ENCODE data around the gene ORMDL2.

The ORMDL2 gene

DNA sequence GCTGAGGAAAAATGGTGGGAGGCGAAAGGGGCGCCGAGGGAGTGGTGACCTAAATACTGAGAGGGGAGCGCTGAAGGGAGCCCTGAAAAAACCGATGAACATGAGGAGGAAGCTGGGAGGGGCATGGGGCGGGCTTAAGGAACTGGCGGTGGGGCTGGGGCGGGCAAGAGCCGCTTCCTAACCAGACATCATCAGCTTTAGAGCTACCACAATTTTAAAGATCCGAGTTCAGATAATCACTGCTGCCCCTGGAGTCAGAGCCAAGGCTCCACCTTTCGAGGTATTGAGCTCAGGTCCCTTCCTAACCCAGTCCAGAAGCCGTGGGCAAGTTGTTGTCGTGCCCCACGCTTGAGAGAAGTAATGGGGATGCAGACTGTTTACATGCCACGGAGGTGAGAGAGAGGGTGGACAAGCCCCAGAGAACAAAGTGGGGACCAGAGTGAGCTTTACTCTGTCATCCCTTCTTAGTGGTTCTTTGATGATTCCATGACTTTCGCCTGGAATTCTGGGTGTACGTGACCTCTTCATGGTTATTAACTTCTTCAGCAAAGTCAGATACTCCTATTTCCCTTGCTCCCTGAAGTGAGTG lies 393 bp downstream of the ORMDL2 start:
- no peak overlapping the region for H4K91ac ChIP-seq (ENCODE audit: low read depth, low read length, poor library complexity)
- H3K9me3 ChIP-seq (replicated peaks in 1 of 2; ENCODE audit: control insufficient read depth in 2 of 2, insufficient read depth in 1 of 2, low read depth in 1 of 2, low read length in 2 of 2), result no peaks in the 10 kb centered on the region
- H3K36me3 ChIP-seq (replicated peaks in 1 of 2; ENCODE audit: control insufficient read depth in 2 of 2, insufficient read depth in 2 of 2, low read length in 2 of 2), result peaks cover 29 to 77% of the 10 kb centered on the region in 2 donors
- H3K4me1 ChIP-seq (ENCODE audit: control insufficient read depth in 2 of 2, insufficient read depth in 1 of 2, low read depth in 1 of 2, low read length in 2 of 2), result peaks cover 1 to 6% of the 10 kb centered on the region in 2 donors
- no peak overlapping the region for H3K18ac ChIP-seq (ENCODE audit: low read length)
- H2BK15ac ChIP-seq (ENCODE audit: low read length), result no peak overlapping the region
- no peak overlapping the region for H2BK12ac ChIP-seq (ENCODE audit: low read length)
- H3K23ac ChIP-seq (ENCODE audit: low read depth, low read length, poor library complexity), result peak overlapping the region; percentile 62
- H3K14ac ChIP-seq (ENCODE audit: low read length), result no peak overlapping the region
- no peak overlapping the region for H3K4ac ChIP-seq (ENCODE audit: low read length)
- no peak overlapping the region for H4K8ac ChIP-seq (ENCODE audit: low read depth, low read length)
- H3K79me1 ChIP-seq (ENCODE audit: low read depth, low read length), result peaks cover 7% of the 10 kb centered on the region
- DNase-seq (ENCODE audit: low spot score), result no peak
- peak overlapping the region; percentile 85 for H2AFZ ChIP-seq (ENCODE audit: low read length)
- peak overlapping the region; percentile 83 for H3K4me2 ChIP-seq (ENCODE audit: insufficient read depth, low read length, poor library complexity, severe bottlenecking)
- H2BK120ac ChIP-seq (ENCODE audit: low read depth, low read length), result no peak overlapping the region
- H3K9ac ChIP-seq (ENCODE audit: low read depth, low read length, poor library complexity), result peak overlapping the region; percentile 85
- no peak overlapping the region for H2BK5ac ChIP-seq (ENCODE audit: low read length)
- no CpG with 5 or more reads among the region's 17 CpGs for WGBS, 2 donors (ENCODE audit: extremely low coverage in 2 of 2, insufficient read length in 2 of 2, insufficient replicate concordance in 1 of 2)
- no peak overlapping the region for H2AK5ac ChIP-seq (ENCODE audit: low read depth, low read length)
- peak overlapping the region; percentile 74 to 90 for H3K4me3 ChIP-seq (ENCODE audit: low read length in 2 of 2)
- H3K27me3 ChIP-seq (ENCODE audit: control insufficient read depth in 3 of 3, insufficient read depth in 3 of 3, low read depth in 1 of 3, low read length in 3 of 3), result no peaks in the 10 kb centered on the region
- H3K27ac ChIP-seq (replicated peaks; ENCODE audit: low read length), result no peak overlapping the region

DNA sequence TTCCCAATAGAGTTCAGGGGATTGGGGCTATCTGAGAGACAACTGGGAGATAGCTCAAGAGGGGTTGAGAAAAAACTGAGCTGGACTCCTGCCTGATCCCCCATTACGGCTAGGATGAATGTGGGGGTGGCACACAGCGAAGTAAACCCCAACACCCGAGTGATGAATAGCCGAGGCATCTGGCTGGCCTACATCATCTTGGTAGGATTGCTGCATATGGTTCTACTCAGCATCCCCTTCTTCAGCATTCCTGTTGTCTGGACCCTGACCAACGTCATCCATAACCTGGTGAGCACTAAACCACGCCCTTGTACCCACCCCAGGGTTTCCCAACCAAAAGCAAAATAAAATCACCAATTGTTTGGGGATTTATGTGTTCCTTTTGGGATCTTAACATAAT lies 1.0 kb downstream of the ORMDL2 start:
- Histone ChIP-seq H3K27me3 (ENCODE audit: control insufficient read depth in 3 of 3, insufficient read depth in 3 of 3, low read depth in 1 of 3, low read length in 3 of 3) (no peaks in the 10 kb centered on the region), H3K9ac (ENCODE audit: low read depth, low read length, poor library complexity) (no peak overlapping the region), H2AK5ac (ENCODE audit: low read depth, low read length) (no peak overlapping the region), H3K79me1 (ENCODE audit: low read depth, low read length) (peaks cover 7% of the 10 kb centered on the region), H3K18ac (ENCODE audit: low read length) (no peak overlapping the region), H2BK12ac (ENCODE audit: low read length) (no peak overlapping the region), H3K36me3 (replicated peaks in 1 of 2; ENCODE audit: control insufficient read depth in 2 of 2, insufficient read depth in 2 of 2, low read length in 2 of 2) (peaks cover 30 to 77% of the 10 kb centered on the region in 2 donors), H2AFZ (ENCODE audit: low read length) (no peak overlapping the region), H2BK5ac (ENCODE audit: low read length) (no peak overlapping the region), H4K8ac (ENCODE audit: low read depth, low read length) (no peak overlapping the region), H3K27ac (replicated peaks; ENCODE audit: low read length) (no peak overlapping the region), H3K4me3 (ENCODE audit: low read length in 2 of 2) (peak overlapping the region in 1 of 2 donors; percentile 74), H3K14ac (ENCODE audit: low read length) (no peak overlapping the region), H3K9me3 (replicated peaks in 1 of 2; ENCODE audit: control insufficient read depth in 2 of 2, insufficient read depth in 1 of 2, low read depth in 1 of 2, low read length in 2 of 2) (no peaks in the 10 kb centered on the region), H2BK120ac (ENCODE audit: low read depth, low read length) (no peak overlapping the region), H3K4ac (ENCODE audit: low read length) (no peak overlapping the region), H2BK15ac (ENCODE audit: low read length) (no peak overlapping the region), H3K4me1 (ENCODE audit: control insufficient read depth in 2 of 2, insufficient read depth in 1 of 2, low read depth in 1 of 2, low read length in 2 of 2) (peaks cover 1 to 6% of the 10 kb centered on the region in 2 donors), H3K4me2 (ENCODE audit: insufficient read depth, low read length, poor library complexity, severe bottlenecking) (no peak overlapping the region), H4K91ac (ENCODE audit: low read depth, low read length, poor library complexity) (no peak overlapping the region), H3K23ac (ENCODE audit: low read depth, low read length, poor library complexity) (no peak overlapping the region)
- DNase-seq (ENCODE audit: low spot score), result no peak
- WGBS, 2 donors (ENCODE audit: extremely low coverage in 2 of 2, insufficient read length in 2 of 2, insufficient replicate concordance in 1 of 2), result no CpG with 5 or more reads among the region's 6 CpGs

DNA sequence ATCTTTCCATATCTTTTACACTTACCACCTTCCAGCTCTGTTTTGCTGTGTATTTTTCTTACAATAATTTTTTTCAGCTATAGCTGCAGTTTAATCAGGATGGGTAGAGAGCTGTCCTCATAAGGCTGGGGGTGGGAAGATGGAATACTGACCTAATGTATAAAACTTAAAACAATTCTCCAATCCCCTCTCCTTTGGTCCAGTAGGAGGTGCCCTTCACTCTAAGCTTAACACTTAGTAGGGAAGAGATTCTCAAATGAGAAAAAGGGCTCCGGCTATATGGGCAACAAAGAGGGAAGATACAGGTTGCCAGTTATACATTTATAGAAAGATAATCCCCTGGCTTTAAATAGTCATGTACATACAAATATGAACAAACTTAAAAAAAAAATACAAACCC lies 2.8 kb downstream of the ORMDL2 start:
- no peak overlapping the region for H3K18ac ChIP-seq (ENCODE audit: low read length)
- no peak overlapping the region for H3K4me3 ChIP-seq (ENCODE audit: low read length in 2 of 2)
- WGBS, 2 donors (ENCODE audit: extremely low coverage in 2 of 2, insufficient read length in 2 of 2, insufficient replicate concordance in 1 of 2), result no CpG with 5 or more reads among the region's 1 CpG
- peaks cover 28 to 75% of the 10 kb centered on the region in 2 donors for H3K36me3 ChIP-seq (replicated peaks in 1 of 2; ENCODE audit: control insufficient read depth in 2 of 2, insufficient read depth in 2 of 2, low read length in 2 of 2)
- peaks cover 1 to 9% of the 10 kb centered on the region in 2 donors for H3K4me1 ChIP-seq (ENCODE audit: control insufficient read depth in 2 of 2, insufficient read depth in 1 of 2, low read depth in 1 of 2, low read length in 2 of 2)
- no peak overlapping the region for H2BK5ac ChIP-seq (ENCODE audit: low read length)
- H4K91ac ChIP-seq (ENCODE audit: low read depth, low read length, poor library complexity), result no peak overlapping the region
- no peak overlapping the region for H2BK15ac ChIP-seq (ENCODE audit: low read length)
- no peaks in the 10 kb centered on the region for H3K27me3 ChIP-seq (ENCODE audit: control insufficient read depth in 3 of 3, insufficient read depth in 3 of 3, low read depth in 1 of 3, low read length in 3 of 3)
- peaks cover 4% of the 10 kb centered on the region for H3K79me1 ChIP-seq (ENCODE audit: low read depth, low read length)
- H3K23ac ChIP-seq (ENCODE audit: low read depth, low read length, poor library complexity), result no peak overlapping the region
- H3K9me3 ChIP-seq (replicated peaks in 1 of 2; ENCODE audit: control insufficient read depth in 2 of 2, insufficient read depth in 1 of 2, low read depth in 1 of 2, low read length in 2 of 2), result no peaks in the 10 kb centered on the region
- no peak overlapping the region for H2AFZ ChIP-seq (ENCODE audit: low read length)
- no peak overlapping the region for H2BK120ac ChIP-seq (ENCODE audit: low read depth, low read length)
- no peak overlapping the region for H3K14ac ChIP-seq (ENCODE audit: low read length)
- no peak overlapping the region for H2AK5ac ChIP-seq (ENCODE audit: low read depth, low read length)
- H2BK12ac ChIP-seq (ENCODE audit: low read length), result no peak overlapping the region
- DNase-seq (ENCODE audit: low spot score), result no peak
- H3K4ac ChIP-seq (ENCODE audit: low read length), result no peak overlapping the region
- no peak overlapping the region for H3K4me2 ChIP-seq (ENCODE audit: insufficient read depth, low read length, poor library complexity, severe bottlenecking)
- no peak overlapping the region for H3K27ac ChIP-seq (replicated peaks; ENCODE audit: low read length)
- no peak overlapping the region for H4K8ac ChIP-seq (ENCODE audit: low read depth, low read length)
- no peak overlapping the region for H3K9ac ChIP-seq (ENCODE audit: low read depth, low read length, poor library complexity)

DNA sequence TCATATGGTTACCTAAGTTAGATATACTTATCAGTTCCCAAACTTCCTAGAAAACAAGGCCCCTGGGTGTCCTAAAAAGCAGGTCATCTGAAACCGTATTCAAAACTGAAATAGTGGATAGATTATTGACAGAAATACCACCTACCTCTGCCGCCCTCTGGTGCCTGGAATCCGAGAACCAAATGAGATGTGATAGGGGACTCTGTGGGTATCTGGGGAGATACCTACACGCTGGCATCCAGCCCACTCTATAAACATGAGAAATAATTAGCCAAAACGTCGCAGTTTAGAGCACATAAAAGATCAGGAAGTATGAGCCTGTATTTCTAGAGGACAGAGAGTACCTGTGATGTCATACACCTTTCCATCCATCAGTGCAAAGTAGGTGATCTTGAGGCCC lies 4.4 kb downstream of the ORMDL2 start:
- Histone ChIP-seq H3K9ac (ENCODE audit: low read depth, low read length, poor library complexity) (no peak overlapping the region), H2BK120ac (ENCODE audit: low read depth, low read length) (no peak overlapping the region), H3K4me2 (ENCODE audit: insufficient read depth, low read length, poor library complexity, severe bottlenecking) (no peak overlapping the region), H2BK15ac (ENCODE audit: low read length) (no peak overlapping the region), H3K14ac (ENCODE audit: low read length) (no peak overlapping the region), H3K4ac (ENCODE audit: low read length) (no peak overlapping the region), H3K27ac (replicated peaks; ENCODE audit: low read length) (peak overlapping the region; percentile 26), H2AFZ (ENCODE audit: low read length) (no peak overlapping the region), H2BK12ac (ENCODE audit: low read length) (no peak overlapping the region), H3K9me3 (replicated peaks in 1 of 2; ENCODE audit: control insufficient read depth in 2 of 2, insufficient read depth in 1 of 2, low read depth in 1 of 2, low read length in 2 of 2) (no peaks in the 10 kb centered on the region), H3K23ac (ENCODE audit: low read depth, low read length, poor library complexity) (no peak overlapping the region), H4K8ac (ENCODE audit: low read depth, low read length) (no peak overlapping the region), H3K36me3 (replicated peaks in 1 of 2; ENCODE audit: control insufficient read depth in 2 of 2, insufficient read depth in 2 of 2, low read length in 2 of 2) (peaks cover 28 to 83% of the 10 kb centered on the region in 2 donors), H3K18ac (ENCODE audit: low read length) (no peak overlapping the region), H3K4me3 (ENCODE audit: low read length in 2 of 2) (no peak overlapping the region), H2BK5ac (ENCODE audit: low read length) (no peak overlapping the region), H3K4me1 (ENCODE audit: control insufficient read depth in 2 of 2, insufficient read depth in 1 of 2, low read depth in 1 of 2, low read length in 2 of 2) (peaks cover 1 to 8% of the 10 kb centered on the region in 2 donors), H2AK5ac (ENCODE audit: low read depth, low read length) (no peak overlapping the region), H3K27me3 (ENCODE audit: control insufficient read depth in 3 of 3, insufficient read depth in 3 of 3, low read depth in 1 of 3, low read length in 3 of 3) (no peaks in the 10 kb centered on the region), H3K79me1 (ENCODE audit: low read depth, low read length) (peaks cover 5% of the 10 kb centered on the region), H4K91ac (ENCODE audit: low read depth, low read length, poor library complexity) (no peak overlapping the region)
- no peak for DNase-seq (ENCODE audit: low spot score)
- no CpG with 5 or more reads among the region's 6 CpGs for WGBS, 2 donors (ENCODE audit: extremely low coverage in 2 of 2, insufficient read length in 2 of 2, insufficient replicate concordance in 1 of 2)
